Measurements from ENCODE around the gene PLEKHN1.

DNA sequence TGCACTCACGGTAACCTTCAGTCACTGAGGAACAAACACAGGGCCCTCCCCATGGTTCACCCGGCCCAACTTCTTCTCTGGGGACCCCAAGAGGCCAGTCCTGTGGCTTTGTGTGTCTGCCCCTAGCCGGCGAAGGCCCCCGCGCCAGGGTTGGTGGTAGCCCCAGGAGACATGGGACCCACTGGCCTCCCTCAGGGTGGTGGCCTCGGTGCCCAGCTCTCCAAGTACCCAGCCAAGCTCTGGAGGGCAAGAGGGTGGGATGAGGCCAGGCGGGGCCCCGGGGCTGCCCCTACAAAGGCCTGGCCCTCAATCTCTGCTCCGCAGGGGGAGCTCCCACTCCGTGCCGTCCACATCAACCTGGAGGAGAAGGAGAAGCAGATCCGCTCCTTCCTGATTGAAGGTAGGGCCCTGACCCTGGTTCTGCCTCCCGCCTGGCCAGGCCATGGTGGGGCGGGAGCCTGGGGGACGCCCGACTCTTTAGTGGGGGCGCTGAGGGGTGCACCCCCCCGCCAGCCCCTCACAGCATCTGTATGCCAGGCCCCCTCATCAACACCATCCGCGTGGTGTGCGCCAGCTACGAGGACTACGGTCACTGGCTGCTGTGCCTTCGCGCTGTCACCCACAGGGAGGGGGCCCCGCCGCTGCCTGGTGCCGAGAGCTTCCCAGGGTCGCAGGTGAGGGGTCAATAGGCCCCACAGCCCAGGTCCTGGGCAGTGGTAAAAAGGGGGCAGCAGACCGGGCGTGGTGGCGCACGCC, 5.6 kb downstream of the PLEKHN1 start:
- no peak for TF ChIP-seq SMC3 (IDR thresholded peaks at IDR 0.05; ENCODE audit: low read depth, low read length)
- TF ChIP-seq EP300 (IDR thresholded peaks at IDR 0.05; ENCODE audit: borderline replicate concordance in 1 of 2, low read depth in 1 of 2, low read length in 1 of 2): no peak
- TF ChIP-seq RFX5 (IDR thresholded peaks at IDR 0.05; ENCODE audit: low read length): no peak
- no peak for TF ChIP-seq SIN3A (IDR thresholded peaks at IDR 0.05; ENCODE audit: borderline replicate concordance, low read depth, low read length)
- TF ChIP-seq, protein P1, sequence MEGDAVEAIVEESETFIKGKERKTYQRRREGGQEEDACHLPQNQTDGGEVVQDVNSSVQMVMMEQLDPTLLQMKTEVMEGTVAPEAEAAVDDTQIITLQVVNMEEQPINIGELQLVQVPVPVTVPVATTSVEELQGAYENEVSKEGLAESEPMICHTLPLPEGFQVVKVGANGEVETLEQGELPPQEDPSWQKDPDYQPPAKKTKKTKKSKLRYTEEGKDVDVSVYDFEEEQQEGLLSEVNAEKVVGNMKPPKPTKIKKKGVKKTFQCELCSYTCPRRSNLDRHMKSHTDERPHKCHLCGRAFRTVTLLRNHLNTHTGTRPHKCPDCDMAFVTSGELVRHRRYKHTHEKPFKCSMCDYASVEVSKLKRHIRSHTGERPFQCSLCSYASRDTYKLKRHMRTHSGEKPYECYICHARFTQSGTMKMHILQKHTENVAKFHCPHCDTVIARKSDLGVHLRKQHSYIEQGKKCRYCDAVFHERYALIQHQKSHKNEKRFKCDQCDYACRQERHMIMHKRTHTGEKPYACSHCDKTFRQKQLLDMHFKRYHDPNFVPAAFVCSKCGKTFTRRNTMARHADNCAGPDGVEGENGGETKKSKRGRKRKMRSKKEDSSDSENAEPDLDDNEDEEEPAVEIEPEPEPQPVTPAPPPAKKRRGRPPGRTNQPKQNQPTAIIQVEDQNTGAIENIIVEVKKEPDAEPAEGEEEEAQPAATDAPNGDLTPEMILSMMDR (IDR thresholded peaks at IDR 0.05): no peak
- TF ChIP-seq RAD21 (IDR thresholded peaks at IDR 0.05; ENCODE audit: low read length): no peak
- no peak for TF ChIP-seq YY1 (IDR thresholded peaks at IDR 0.05; ENCODE audit: low read depth)
- TF ChIP-seq EZH2phosphoT487 (IDR thresholded peaks at IDR 0.05; ENCODE audit: borderline replicate concordance, low read depth): no peak
- TF ChIP-seq, protein P2, sequence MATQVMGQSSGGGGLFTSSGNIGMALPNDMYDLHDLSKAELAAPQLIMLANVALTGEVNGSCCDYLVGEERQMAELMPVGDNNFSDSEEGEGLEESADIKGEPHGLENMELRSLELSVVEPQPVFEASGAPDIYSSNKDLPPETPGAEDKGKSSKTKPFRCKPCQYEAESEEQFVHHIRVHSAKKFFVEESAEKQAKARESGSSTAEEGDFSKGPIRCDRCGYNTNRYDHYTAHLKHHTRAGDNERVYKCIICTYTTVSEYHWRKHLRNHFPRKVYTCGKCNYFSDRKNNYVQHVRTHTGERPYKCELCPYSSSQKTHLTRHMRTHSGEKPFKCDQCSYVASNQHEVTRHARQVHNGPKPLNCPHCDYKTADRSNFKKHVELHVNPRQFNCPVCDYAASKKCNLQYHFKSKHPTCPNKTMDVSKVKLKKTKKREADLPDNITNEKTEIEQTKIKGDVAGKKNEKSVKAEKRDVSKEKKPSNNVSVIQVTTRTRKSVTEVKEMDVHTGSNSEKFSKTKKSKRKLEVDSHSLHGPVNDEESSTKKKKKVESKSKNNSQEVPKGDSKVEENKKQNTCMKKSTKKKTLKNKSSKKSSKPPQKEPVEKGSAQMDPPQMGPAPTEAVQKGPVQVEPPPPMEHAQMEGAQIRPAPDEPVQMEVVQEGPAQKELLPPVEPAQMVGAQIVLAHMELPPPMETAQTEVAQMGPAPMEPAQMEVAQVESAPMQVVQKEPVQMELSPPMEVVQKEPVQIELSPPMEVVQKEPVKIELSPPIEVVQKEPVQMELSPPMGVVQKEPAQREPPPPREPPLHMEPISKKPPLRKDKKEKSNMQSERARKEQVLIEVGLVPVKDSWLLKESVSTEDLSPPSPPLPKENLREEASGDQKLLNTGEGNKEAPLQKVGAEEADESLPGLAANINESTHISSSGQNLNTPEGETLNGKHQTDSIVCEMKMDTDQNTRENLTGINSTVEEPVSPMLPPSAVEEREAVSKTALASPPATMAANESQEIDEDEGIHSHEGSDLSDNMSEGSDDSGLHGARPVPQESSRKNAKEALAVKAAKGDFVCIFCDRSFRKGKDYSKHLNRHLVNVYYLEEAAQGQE (IDR thresholded peaks at IDR 0.05; ENCODE audit: low read depth, low read length): no peak

All from SK-N-SH (cell line).